ENCODE results near the gene PDE7B.

The PDE7B gene

DNA sequence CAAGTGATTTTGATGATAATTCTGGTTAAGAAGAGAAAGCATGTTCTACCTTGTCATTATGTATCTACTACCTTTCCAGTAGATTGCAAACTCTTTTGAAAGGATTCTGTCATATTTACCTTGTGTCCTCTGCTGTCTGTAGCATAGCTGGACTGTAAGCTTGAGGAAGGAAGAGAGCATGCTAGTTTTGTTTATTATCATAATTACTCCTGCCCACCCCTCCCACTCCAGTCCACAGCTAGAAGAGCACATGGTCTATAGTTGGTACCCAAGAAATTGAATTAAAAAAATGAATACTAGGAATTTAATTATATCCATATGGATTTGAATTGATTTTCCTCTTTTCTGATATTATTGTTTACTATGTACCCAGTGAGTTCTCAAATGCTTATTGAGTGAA, 40.2 kb downstream of the PDE7B start:
- DNase-seq: no peak

DNA sequence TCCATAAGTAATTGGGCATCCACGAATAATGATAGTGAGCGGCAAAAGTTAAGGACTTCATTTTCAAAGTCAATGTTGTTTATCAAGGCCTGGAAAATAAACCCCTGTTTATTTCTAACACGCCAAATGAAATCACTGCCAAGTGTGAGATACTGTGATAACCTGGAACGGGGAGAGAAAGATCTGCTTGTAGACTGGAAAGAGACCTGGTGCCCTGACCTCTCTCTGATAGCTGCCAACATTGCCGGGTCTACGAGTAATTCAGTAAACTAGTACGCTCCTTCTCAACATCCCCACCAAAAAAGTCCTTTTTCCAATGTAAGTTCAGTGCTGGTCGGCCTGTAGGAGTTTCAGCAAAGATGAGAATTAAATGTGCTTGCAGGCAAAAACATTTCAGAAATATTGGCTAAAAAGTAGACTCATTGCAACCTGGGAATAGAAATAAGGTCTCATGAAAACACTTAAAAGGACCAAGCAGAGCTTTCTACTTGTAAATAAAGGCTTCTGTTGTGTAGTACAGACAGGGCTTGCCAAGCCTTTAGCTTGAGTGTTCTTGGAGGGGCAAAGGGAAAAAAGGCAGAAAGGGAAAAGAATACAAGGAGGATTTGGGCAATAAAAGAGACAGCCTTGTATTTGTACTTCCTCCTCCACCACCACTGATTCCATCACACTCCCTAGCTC, 43.9 kb downstream of the PDE7B start:
- no peak for DNase-seq

DNA sequence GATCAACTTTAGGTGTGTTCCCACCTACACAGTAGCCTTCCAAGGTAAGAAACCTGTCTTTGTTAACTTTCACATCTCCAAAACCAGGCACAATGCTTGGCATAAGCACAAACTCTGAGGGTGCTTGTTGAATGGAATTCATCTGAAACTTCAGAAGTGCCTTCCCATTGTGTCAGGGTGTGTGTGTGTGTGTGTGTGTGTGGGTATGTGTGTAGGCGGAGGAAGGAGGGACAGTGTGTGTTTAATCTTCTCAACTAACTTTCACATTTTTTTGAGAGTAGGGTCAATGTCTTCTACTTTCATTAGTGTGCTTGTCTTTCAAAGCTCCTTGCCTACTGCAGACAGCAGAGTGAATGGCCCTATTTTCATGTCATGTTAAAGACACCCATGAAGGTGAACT, 45.6 kb downstream of the PDE7B start:
- no peak for DNase-seq

DNA sequence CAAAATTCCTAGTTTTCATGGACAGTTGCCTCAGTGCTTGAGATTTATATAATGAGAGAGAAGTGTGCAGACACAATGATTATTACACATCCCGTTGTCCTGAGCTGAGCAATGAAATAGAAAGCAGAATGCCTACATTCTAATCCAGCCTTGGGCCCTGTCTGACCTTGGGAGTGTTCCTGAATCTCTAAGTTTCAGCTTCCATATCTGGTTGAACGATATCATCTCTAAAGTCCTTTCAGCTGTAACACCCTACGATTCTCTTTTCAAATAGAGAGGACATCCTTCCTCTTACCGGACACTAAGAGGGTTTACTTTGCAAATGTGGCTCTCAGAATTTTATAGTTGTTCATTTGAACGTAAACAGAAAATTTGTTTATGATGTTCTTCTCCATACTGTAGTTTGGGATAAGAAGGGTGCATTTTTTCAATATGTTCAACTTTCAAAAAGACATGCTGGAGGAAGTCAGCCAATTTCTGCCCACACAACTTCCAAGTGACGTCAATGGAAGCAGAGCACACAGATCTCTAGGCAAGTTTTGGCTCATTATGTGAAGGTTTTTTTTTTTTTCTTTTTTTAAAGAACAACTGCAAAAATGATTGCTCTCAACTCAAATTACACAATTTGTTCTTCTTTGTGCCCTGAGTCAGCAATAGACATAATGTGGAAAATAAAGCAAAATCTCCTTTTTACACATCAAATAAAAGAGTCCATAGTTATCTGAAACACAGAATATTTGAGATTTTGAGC, 50.4 kb downstream of the PDE7B start:
- no peak for DNase-seq

DNA sequence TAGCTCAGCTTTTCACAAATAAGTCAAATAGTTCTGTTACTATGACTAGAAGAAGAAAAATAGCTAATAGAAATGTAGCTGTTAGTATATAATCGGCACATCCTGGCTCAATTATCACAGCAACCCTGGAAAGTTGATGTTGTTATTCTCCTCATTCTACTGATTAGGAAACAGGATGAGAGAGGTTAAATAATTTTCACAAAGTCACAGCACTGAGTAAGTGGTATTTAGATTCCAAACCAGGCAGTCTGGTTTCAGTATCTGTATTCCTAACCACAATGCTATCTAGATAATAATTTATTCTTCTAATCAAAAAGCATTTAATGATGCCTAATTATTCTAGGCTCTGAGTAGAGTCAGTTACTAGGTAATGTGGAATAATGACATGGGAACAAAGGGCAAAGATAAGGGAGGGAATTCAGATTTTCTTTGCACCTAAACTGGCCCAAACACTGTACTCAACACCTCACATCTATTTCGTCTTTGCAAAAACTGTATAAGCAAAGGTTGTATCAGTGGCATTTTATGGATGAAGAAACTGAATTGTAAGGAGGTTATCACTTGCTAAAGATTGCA, 51.3 kb downstream of the PDE7B start:
- DNase-seq: no peak

DNA sequence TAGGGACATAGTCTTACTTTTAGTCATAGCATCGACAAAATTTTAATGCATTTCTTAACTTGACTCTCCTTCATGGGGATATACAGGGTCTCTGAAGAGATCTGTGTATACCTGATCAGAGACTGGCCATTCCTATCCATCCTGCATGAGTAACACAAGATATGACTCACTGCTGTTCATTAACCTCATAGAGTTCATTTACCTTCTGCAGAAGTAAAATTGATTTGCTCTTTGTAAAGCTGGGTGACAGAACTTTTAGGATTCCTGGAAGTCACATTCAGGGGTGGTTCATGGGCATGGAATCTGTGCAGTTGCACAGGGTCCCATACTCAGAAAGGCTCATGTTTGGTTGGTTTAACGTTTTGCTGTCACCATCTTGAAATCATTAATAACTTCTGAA, 53.2 kb downstream of the PDE7B start:
- no peak for DNase-seq

DNA sequence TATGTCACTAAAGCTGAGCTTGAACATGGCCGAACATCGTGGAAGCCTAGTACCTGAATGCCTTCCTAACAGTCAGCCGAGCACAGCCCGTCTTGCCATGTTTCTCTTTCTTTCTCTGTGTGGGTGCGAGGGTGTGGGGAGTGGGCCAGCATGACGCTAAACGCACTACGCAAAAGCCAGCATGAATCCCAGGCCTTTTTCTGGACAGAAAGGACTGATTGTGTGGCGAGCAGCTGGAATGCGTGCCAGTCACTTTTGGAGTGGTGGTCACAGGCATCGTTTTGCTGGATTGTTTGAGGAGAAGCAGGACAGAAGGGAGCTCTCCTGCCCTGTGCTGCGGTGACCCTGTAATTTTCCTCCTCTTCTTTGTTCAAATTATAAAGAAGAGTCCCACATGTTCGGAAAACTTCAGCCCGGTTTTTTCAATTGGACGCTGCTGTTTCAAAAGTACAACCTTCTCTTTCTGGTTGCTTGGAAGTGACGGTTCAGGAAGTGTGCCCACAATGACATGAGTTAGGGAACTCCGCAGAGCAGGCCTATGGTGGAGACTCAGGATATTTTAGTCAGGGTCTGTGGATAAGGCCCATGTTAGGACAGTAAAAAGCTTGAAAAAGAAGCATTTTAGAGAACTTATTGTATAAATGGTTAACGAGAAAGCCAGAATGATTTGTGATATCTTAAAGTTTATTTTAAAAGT, 54.3 kb downstream of the PDE7B start:
- DNase-seq: peak; percentile 15

DNA sequence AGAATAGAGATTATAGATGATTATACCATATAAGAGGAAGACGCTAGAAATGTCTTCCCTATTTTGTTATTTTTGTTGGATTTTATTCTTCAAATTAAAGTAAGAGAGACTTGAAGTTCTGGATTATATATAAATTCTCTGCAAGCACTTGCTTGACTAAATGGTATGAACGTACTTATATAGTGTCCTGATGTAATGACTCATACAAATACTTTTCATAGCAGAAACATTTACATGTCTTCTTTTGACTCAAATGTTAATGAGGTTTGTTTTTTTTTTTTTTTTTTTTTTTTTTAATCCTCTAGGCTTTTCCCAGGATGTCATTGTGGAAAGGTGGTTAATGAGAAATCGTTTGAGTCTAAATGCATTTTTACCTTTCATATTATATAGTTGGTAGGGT, 55.0 kb downstream of the PDE7B start:
- DNase-seq: no peak

DNA sequence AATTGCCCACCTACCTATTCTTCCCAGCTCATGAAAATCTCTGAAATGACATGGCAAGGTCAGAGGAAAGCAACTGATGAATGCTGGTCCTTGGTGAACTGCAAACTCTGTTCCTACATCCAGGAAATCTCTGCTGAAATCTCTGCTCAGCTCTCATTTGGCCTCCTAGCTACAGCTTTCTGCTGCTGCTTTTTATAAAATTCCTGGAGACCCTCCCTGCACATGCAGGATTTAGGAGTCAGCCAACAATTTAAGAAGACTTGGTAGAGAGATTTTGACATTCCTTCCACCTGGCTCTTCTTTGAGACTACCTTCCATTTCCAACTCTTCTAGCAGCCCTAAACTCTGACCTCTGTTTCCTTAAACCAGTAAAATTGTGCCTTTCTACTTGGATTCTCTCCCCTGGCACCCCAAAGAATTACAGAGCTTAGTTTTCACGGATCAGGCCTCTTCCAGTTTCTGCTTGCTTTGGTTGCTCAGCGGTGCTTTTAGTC, 55.5 kb downstream of the PDE7B start:
- DNase-seq: no peak

DNA sequence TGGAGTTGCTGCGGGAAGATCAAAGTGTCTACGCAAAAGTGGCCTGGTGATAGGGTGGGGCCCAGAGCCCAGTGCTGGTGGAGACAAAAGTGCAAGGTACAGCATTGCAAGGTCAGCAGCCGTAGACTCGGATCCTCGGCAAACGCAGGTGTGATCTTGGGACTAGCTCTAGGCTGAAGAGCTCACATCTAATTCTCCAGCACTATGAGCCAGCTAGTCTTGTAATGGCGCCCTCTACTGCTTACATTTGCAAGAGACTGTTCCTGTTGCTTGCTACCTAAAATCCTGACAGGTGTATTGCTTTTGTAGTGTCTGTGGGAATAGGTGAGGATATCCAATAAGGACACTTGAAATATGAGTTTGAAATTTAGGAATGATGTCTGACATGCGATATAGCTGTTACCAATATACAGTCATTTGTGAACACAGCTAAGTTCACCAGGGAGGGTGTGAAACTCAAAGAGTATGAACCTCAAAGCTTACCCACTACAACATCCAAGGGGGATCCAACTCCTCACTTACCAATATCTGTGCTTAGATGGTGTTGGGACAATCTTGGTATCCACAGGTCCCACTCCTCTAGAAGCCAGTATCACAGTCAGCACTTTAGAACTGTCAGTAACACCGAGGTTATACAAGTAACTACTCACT, 58.4 kb downstream of the PDE7B start:
- DNase-seq: peak; percentile 70

DNA sequence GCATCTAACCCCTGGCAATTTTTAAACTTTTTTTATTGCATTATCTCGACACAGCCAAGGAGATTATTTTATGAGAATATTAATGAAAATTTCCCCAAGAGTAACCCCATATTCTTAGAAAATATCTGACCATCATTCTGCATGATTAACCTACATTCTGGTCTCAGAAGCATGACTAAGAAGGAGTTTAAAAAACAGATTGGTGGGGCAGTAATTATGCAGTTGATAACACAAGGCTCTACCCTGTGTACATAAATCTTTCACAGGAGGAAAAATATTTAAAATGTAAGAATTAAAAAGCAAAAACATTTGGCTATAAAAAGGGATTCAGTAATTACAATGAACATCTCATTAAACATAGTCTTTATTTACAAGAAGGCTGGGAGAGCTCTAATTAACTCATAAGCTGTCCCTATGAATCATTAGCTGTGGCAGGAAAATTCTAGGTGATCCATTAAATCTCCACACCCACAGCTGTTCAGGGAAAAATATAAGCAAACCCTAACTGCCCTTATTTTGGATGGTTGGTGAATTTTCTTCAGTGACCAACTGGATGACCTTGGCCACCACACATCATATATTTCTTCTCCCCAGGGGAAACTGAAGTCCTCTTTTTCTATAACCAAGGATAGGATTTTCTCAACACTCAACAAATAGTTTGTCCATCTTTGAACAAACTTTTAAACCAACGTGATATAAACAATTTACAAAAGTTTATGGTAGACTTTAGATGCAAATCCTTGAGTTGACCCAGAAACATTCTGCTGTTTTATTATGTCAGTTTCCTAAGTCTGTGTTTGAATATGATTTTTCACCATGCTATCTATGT, 59.5 kb downstream of the PDE7B start:
- no peak for DNase-seq

DNA sequence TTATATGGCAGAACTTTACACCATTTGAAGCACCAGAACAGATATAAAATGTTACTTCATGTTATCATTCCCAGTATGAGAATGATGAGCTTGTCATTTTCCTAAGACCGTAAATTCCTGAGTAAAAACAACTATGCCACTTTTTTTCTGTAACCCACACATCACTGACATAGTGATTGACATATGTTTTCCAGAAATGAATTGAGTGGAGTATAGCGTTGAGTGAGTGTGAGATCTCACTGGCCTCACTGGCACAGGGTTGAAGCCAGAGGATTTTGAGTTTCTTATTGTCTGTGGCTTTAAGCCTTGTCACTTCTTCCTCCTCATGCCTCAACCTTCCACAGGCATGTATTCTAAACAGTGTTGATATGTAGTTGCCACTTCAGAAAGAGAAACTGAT, 62.3 kb downstream of the PDE7B start:
- no peak for DNase-seq

DNA sequence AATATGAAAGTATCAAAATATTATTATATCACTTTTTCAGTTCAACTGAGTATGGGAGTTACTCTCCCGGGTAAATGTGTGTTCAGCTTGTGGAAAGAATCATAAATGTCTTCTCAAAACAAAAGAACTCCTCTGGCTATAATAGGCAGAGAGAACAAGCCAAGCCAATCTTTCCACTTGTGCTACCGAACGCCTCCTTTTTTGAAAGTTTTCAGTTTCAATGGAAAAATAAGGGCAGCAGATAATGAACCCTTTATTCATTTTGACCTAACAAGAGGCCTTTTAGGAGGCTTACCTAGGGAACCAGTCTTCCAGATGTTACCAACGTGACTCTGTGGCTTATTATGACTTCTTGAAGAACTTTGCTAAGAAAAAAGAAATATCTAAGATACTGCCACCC, 67.5 kb downstream of the PDE7B start:
- no peak for DNase-seq

DNA sequence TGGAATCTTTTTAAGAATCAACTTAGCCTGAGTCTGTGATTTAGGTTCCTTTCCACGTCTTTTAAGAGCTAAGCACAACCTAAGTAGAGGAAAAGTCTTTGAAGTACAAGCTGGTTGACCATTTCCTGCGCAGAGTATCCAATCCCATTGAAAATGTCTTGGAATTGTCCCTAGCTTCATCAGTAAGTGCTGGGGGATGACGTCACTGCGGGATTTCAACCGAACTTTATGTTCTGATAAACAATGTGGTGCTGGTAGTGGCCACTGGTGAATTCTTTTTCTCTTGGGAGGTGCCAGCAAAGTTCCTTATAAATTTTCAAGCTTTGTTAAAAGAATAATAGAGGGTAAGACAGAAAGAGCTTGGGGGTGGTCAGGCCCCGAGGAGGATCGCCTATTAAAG, 69.2 kb downstream of the PDE7B start:
- no peak for DNase-seq

DNA sequence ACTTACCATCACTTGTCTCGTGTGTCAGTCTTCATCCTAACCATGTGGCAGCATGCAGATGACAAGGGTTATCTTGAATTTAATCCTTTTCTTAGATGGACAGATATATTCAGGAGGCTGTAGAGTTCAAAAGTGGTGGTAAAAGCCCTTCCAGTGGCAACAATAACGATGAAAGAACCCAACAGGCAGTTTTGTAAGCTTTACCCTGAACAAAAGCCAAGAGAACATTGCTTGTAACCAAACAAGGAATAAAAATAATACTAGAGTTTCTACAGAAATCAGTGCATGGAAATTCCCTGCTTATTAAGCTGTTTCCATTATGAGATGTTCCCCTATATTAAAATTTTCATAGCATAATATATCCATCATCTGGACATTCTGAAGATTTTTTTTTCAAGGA, 69.7 kb downstream of the PDE7B start:
- DNase-seq: no peak

DNA sequence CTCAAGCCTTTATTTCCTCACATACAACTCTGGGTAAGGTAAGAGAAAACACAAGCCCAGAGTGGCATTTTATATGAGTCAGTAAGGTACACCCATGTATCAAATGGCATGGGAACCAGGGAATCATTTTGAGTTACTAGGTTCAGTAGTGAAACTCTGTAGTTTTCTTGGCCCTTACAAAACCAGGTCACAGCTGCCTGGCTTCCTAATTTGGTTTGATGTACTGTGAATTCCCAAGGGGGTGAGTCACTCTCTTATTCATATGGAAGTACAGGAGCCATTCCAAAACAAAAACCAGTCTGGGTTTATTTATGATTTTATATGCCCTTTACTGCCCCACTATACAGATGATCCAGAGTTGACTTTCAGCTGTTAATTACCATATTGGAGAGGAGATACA, 70.7 kb downstream of the PDE7B start:
- DNase-seq: no peak

DNA sequence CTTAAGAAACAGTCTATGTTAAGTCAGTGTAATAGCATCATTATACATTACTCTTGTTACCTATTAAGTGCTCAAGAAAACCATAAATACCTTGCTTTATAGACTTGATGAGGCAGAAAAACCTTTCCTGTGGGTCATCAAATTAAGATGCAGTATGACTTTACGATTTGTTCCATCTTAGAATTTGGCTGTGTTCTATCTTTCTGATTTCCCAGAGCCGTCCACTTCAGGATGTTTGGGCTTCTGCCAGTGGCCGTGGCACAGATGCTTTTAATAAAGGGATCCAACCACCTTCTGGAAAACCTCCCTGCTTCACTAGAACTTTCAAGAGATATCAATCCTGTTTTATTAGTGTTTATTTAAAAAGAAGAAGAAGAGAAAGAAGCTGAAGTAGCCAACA, 71.2 kb downstream of the PDE7B start:
- DNase-seq: no peak

DNA sequence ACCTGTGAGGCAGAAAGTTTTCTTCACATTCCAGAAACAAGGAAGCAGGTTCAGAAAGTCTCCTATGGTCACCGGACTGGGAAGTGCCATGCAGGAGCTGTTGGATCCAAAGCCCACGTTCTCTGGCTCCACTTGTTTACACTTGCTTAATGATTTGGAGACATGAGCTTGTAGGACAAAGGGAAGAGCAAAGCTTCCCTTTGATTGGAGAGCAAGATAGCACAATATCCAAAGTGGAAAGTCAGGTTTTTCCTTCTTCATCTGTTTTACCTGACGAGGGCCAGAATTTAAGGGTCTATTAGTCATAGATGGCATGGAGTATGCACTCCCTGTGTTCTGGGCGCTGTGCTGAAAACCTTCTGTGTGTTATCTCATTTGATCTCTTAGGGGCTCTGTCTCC, 81.2 kb downstream of the PDE7B start:
- DNase-seq: no peak

DNA sequence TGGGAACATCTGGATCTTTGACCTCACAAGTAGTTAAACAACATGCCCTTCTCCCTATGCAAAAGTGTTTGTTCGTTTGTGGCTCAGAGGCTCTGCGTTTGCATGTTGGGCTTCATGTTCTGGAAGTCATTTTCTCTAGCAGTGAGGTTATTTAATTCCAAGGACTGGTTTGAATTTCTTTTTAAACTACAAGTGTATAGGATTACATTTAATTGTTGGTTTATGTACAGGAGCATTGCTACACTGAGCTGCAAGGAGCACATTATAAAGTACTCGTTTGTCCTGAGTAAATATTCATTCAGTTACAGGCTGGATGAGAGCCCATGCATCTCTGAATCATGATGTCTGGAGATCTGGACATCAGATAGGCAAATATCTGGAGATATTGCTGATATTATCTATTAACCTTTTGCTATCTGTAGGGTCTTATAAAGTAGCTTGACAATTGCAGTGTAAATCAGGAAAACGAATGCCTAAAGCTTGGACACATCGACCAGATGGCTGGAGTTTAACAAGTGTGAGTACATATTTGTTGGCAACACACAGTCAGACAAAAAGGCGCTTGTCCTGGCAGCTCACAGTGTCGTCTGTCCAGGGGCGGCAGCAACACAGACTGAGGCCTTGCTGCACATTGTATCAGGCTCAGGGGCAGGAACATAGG, 84.6 kb downstream of the PDE7B start:
- DNase-seq: peak; percentile 11

DNA sequence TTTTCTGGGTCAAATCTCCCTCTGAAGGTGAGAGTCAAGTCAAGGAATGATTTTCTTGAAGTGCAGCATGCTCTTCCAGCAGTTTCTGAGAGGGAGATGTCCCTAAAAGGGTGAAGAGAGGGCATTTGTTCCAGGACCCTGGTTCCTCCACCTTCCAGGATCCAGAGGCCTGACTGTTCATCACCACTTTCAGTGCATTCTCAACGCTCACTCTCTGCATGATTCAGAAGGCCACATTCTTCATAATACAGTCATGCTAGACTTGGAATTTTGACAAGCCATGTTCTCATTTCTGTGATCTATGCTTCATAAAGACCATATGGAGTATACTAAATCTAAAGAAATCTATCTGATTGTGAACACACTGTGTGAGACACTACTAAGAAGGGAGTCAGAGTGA, 85.1 kb downstream of the PDE7B start:
- no peak for DNase-seq

DNA sequence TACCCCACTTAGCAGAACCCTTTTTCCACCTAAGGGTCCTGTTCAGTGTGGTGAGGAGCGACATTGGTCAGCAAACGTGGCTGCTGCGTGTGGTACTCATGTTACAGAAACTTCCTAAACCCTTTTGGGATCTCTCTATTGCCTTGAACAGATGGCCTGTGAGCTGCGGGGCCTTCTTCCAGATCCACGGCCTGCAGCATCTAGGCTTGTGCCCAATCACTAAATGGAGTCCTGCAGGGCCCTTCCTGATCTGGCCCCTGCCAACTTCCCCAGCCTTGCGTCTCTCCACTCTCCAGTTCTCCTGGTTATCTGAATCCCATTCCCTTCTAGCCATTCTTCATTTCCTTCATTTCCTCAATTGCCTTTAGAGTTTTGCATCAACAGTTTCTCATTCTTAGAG, 85.6 kb downstream of the PDE7B start:
- no peak for DNase-seq
